T-helper 9 cell (primary cell): ENCODE measurements around the gene PDZD2.
"Not testable (repeated sequence)": the region's sequence is repeated elsewhere in the genome, so short reads cannot be mapped to it uniquely, and the experiment has no call there.

Source experiments
- DNase-seq: peaks from one replicate; pipeline ENCODE4 v3.0.0-alpha.2; 2020

PDZD2 gene

DNA sequence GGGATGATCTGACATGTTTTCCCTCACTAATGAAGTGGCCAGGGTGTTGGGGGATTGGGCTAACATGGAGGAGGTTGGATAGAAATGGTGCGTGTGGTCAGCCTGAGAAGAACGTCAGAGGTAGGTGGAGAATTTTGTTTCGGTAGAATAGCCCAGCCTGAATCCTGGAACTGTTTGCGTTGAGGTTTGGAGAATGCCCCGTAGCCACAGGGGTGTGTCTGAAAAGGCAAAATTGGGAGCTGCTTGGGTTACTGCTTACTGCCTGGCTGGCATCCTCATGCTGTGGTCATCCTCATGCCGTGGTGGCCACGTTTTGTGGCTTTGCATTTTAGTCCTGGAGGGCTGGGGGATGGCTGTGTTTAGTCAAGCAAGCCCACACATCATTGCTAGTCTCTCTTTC lies 298.3 kb downstream of the PDZD2 start:
- no peak for DNase-seq

DNA sequence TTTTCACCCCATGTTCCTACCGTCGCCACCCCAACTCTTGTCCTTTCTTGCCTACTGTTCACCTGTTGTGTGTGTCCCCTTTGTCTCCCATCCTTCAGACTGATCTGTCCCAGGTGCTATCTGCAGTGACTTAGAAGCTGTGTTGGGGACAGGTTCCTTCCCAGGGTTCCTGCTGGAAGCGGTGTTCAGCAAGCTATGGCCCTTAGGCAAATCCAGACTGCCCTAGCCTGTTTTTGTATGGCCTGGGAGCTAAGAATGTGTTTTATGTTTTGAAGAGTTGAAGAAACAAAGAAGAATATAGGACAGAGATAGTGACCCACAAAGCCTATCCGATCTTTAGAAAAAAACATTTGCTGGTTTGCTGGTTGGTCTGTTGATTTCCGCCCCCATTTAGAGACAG lies 298.8 kb downstream of the PDZD2 start:
- DNase-seq, result no peak

DNA sequence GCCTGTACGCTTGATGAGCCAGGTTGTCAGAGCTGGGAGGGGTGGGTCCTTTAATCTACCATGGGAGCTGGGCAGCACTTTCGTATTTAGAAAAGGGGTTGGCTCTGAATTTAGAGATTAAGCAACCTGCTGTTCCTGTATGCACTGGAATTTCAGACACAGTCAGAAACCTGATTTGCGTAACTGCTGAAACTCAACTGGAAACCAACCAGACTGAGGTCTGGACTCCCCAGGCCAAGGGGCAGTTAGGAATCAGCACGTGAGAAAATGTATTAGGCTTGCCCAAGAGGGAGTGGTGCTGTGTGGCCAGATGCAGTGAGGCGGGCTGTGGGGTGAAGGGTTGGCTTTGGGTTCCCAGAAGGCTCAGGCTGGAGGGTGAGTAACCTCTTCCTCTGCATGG lies 300.2 kb downstream of the PDZD2 start:
- DNase-seq, result no peak

DNA sequence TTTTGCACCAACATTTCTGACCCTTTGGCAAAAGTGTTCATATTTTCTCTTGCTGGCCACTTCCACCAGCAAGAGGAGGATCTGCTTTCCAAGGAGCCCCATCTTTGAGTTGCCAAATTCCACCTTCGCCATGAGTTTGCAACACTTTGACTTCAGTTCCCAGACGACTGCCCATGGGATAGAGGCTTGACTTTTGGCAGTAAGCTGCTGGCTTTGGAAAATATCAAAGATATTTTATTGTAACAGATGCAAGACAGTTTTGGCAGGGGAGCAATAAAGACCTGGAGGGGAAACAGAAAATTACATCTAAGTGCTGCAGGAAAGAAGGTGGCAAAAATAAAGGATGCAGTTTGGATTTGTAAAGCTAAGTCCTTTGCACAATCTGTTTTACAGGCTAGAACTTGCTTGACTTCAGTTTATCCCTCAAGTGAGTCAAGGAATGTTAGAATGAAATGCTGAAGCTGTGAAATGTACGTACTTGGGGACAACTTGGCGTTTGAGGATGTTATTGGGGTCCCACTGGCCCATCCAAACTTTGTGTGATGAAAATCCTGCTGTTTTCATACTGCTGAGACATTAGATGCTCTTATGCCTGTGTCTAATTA lies 302.3 kb downstream of the PDZD2 start:
- DNase-seq, result no peak

DNA sequence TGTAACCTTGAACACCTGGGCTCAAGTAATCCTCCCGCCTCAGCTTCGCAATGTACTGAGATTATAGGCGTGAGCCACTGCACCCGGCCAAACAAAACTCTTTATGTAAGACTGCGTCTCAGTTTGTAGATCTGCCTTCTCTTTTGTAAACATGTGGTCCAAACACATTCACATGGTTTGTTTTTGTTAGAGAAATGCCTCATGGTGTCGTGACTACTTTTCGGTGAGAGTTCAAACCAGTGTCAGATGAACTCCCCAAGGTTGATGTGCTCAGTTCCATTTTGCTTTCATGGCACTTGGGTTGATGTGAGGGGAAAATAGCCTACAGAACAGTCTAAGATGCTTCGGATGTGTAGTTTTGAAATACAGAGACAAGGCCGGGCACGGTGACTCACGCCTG lies 303.6 kb downstream of the PDZD2 start:
- DNase-seq, result no peak

DNA sequence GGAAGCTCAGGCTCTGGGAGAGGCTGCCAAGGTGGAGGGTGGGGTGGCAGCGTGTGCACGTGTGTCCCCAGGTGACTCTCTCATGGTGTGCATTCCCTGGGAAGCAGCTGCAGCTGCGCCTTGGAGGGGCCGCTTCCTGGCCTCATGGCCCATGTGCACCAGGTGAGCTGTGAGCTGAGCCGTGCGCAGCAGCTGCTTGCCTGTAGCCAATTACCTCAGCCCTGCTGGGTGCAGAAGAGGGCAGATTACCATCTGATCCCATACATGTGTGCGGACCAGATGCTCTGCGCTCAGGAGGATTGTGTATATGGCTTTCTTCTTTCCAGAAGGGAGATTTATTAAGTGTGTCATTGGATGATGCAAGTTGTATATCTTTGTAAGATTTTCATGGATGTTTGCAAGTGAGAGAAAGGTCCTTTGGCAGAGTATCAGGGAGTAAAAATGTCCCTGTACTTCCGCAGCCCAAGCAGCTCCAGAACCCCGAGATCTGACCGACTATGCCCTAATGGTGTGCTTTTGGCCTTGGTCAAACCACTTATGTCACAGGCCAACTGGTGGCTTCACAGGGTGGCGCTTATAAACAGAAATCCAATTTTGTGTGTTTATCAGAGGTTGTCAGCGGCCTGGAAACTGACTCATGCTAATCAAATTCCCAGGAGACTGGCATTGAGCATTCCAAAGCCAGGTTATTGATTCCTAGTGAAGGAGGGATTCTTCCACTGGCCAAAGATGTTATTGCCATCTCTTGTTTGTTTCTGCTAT lies 305.9 kb downstream of the PDZD2 start:
- no peak for DNase-seq

DNA sequence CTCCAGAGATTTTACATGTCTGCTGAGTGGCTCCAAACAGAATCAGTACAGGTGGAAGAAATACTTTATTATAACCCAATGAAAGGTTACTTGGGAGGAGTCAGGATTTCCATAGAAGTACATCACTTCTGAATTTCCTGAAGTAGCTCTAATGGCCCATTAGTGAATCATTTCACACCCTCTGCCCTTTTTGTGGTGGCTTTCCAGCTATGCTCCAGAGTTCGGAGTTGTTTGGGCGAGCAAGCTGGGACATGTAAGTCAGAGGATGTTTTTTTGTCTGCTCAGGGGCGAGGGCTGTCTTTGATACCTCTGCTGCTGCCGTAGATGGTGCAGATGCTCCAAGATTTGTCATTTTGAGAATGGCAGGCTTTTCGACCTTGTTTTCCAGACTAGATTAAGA lies 309.1 kb downstream of the PDZD2 start:
- DNase-seq, result no peak

DNA sequence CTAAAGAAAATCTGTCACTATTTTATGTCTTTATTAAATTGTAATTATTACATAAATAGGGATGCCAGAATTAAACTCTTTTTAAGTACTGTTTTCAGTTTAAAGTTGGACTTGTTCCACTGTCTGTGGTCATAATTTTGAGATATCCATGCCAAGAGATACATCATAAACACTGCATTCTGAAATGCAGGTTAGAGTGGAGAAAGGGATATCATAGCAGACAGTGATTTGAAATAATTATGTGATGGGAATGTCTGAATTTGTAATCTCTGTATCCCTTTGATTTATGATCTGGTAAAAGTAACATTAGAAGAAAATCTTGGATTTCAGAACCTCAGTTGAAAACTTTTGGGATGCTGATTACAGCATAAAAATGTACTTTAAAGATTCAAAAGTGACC lies 313.1 kb downstream of the PDZD2 start:
- DNase-seq, result no peak

DNA sequence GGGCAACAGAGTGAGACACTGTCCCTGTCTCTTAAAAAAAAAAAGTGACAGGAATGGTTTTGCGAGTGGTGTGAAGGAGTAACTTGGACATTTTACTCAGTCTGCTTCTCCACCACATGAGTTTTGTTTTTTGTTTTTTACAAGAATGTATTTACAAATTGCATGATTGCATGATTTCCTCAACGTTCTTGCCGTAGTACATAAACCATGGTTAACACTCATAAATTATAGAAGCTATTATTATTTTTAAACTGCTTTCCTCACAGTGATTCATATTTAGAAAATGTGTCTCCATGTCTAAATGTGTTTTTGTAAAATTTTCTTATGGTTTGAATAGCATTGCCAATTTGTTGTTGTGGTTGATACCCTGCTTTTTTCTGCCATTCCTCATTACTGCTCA lies 315.2 kb downstream of the PDZD2 start:
- no peak for DNase-seq

DNA sequence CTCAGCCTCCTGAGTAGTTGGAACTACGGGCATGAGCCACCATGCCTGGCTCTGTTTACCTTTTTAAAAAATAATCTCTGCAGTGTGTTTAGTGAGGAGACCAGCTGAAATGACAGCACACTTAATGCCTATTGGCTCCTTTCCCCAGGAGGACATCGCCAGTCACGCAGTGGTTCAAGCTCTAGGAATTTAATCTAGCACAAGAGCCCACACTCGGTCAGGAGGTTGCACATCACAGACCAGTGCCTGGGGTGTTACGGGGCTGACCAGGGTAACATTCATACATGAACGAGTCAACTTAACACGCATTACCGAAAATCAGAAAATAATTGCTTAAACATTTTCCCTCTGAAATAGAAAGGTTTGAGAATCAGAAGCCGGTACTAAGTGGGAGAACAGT lies 318.2 kb downstream of the PDZD2 start:
- no peak for DNase-seq

DNA sequence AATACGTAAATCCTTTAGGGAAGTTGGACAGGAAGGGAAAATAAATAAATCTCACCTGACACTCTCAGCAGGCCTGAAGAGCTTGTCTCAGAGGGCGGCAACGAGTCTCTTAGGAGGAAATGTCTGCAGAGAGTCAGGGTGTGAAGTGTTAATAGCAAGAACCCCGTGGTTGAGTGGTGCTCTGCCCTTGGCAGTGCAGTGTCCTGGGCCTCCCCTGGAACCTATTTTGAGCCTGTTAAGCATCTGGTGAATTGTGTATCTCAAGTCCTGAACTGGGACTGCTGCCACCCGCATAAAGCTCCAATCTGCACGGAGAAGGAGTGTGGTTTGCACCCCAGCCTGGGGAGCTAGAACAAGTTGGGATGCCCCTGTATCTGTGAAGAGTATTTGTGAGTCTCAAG lies 323.4 kb downstream of the PDZD2 start:
- no peak for DNase-seq

DNA sequence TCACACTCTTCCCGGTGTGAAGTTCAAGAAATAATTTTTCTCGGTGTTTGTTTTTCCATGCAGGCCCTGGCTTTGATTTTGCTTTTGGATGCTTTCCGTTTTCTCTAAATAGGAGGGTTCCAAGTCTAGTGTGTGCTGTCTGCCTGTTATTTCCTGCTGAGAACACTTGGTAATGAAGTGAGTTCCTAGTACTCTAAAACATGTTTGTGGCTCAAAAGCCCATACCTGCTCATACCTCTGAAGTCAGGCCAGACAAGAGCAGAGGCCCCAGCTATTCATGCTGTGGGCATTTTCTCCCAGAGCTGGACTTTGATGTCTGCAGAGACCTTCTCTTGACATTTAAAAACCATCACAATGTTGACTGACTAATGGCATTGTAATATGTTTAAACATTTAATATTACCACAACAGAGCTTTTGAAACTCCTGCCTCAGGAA lies 324.0 kb downstream of the PDZD2 start:
- DNase-seq, result no peak

DNA sequence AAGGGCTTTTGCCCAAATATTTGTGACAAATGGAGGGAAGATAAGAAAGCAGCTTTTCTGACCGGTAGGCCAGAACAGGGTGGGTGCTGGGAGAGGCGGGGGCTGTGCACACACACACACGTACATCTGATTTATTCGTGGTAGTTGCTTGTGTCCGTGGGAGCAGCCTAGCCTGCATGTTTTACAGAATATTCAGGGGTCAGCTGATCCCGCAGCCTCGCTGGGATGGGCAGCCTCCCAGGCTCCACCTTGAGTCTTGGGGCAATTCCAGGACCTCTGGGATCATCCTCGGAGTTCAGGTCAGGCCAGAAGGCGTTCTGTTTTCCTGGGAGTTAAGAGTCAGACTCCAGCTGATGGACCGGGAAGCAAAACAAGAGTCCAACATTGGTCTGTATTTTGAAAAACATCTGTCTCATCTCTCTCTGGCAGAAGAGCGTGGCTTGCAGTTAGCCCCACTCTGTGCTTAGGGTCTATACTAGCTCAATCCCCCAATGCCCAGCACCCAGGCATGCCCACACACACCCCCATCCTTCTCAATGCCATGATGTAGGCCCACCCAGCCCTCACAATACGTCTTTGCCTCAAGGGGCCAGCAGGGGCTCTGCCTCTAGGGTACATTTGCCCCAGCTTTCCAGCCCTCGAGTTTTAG lies 324.6 kb downstream of the PDZD2 start:
- no peak for DNase-seq

DNA sequence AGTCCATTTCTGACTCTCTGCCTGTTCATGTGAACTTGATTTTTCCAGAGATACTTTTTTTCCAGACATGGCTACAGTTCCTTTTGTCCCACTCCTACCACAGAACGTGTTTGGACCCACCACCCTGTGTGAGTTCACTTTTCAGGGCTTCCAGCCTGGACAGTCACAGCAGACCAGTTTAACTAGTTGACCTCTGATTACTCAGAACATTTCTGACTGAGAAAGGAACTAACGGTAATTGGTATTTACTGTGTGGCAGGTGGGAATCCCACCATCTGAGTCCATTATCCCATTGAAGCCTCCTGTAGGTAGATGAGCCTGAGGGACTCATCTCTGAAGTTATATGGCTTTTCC lies 325.1 kb downstream of the PDZD2 start:
- DNase-seq, result no peak

DNA sequence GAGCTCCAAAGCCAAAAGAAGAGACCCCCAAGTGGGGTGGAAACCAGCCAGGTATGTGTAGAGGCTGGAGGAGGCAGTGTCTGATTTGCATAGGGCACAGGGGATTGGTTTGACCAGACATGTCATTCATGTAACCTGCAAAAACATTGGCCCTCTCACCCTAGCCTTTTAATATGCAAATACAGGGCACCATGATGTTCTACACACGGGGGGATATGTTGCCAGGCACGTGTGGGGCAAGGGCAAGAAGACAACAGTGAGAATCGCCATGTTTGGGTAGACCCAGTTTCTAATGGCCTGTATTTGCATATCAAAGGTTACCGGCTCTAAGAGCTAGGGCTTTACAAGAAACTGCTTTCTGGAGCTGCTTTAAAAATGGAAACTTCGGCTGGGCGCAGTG lies 326.3 kb downstream of the PDZD2 start:
- no peak for DNase-seq

DNA sequence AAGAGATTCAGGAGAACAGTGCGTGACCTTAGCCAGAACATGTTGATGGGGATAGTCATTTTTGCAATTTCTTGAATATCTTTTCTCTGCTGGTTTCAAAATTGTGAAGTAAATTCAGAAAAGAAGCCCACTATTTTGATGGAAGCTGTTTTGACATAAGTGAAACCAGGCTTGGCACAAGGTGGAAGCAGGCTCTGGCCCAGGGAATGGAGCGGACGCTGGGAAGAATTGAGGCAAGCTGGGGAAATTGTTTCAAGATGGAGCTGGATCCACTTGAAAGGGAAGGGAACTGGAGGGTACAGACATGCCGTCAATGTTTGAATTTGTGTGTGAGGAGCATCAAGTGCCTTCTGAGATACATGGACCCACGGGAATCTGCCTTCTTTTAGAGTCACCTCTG lies 328.0 kb downstream of the PDZD2 start:
- DNase-seq, result no peak

DNA sequence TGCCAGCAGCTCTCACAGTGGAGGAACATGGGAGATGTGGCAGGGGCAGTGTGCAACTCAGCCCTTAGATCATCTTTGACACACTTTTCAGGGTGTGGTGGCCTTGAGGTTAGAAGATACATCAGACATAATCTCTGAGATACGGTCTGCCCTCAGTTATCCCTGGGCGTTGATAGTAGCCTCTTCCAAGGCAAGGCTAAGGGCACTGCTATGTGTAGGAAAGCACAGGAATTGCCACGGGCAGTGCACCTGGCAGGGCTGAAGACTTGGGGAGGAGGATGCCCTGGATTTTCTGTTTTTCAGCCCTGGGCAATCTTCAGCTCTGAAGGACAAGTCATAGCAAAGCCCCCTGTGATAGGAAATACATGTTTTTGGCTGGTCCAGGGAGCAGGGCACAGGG lies 328.5 kb downstream of the PDZD2 start:
- DNase-seq, result no peak

DNA sequence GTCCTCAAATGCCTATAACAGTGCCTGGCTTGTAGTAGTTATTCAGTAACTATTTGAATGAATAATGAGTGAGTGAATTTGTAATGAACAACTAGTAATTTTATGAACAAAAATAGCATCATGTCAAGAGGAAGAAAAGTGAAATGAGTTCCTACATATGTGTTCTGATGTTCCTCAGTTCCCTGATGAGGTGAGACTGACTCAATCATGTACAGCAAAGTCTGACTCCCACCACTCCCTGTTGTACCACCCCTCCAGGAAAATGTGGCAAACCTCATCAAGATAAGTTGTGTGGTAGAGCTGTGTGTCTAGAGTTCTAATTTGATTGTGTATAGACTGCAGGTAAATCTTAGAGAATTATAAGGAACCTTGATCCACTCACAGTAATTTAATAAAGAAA lies 333.6 kb downstream of the PDZD2 start:
- no peak for DNase-seq

DNA sequence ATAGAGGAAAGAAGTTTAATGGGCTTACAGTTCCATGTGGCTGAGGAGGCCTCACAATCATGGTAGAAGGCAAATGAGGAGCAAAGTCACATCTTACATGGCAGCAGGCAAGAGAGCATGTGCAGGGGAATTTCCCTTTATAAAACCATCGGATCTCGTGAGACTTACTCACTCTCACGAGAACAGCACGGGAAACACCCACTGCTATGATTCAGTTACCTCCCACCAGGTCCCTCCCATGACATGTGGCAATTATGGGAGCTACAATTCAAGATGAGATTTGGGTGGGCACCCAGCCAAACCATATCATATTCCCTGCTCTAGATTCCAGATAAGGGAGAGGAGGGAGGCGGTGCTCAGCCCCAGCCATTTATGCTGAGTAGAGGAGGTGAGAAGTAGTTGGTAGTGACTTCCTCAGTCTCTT lies 336.3 kb downstream of the PDZD2 start:
- not testable (repeated sequence) for DNase-seq

DNA sequence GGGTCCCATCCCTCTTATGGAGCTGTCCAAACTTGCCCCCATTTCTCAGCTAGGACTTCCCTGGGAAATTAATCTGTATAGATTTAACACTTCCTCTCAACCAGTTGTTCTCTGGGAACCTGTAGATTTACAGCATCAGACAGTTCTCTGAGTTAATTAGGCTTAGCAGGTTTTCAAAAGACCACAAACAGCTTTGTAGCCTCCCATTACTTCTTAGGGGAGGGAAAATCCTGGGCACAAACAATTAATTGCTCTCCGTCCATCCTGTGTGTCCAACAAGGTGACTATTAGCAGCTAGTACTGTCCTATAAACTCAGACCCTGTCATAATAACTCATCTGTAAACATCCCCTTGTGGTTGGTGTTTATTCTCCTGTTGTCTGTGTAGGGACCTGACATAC lies 337.2 kb downstream of the PDZD2 start:
- no peak for DNase-seq

DNA sequence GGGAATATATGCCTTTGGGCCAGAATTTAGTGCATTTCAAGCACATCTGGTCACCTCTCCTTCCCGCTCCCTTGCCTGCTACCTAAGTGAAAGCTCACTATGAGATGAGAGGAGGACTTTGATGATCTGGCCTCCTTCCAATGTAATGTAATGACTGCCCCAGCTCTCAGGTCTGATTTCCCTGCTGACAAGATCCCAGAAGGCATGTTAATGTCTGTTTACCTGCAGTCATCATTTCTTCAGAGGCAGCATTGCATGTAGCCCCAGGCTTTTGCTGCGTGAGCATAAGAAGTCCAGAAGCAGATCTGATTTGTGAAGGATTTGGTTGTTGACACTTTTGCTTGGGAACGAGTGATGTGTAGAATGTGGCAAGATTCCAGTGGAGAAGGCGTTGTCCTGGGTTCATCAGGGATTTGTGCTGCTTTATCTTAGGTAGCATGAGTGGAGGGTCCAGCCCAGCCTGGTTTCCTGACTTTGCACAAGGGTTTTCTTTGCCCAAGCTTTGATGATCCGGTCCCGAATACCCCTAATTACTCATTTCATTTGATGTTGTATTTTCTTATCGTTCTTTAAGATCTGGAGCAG lies 342.5 kb downstream of the PDZD2 start:
- DNase-seq, result no peak

DNA sequence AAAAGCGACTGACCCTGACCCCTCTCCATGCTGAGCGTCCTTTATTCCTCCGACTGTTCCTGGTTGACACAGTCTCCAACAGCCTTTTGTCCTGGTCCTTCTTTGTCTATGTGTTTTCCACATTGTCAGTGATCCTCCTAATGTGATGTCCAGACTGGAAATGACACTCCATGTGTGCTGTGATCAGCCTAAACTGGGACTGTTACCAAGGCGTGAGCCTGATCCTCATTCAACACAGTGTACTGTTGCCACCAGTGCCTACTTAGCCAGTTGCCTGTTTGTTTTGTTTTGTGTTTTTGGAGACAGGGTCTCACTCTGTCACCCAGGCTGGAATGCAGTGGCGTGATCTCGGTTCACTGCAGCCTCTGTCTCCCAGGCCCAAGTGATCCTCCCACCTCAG lies 343.1 kb downstream of the PDZD2 start:
- DNase-seq, result no peak

DNA sequence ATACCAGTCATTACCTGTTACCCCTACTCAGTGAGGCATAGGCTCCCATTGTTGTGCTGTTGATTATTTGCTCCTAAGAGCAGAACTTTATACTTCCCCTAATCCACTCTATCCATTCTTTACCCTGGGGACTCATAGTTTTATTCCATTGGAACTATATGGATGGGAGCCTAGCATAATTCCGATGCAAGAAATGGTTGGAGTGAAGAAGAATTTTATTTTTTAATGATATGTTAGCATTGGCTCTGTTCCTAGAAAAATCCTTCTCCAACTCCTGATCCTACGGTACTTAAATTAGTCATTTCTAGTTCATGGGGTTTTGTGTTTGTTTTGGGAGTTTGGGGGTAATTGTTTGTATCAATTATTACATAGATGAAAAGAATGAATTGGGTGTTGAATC lies 343.7 kb downstream of the PDZD2 start:
- DNase-seq, result no peak

DNA sequence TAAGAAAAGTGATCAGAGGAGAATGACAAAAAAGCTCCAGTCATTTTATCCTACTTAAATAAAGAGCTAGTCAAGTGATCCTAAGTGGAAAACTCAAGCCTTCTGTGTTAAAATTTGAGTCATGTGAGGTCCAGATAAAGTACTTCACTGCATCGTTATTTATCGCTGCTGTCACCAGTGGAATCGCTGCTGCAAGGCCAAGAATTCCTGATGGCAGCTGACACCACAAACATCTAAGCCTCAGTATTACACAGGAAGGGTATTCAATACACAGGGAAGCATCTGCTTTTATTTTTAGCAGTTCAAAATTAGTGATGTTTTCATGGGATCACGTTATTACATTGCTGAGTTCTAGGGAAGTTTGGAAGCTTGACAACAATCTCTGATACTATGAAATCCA lies 344.9 kb downstream of the PDZD2 start:
- DNase-seq, result no peak
